ENCODE results near the gene SPOCK1. TPM values are rescaled to one million over a fixed set of nuclear protein-coding genes. Genes with fewer than 3 reads are reported as not detected.

Gene SPOCK1
- total and polyA plus RNA-seq, 2 experiments from 2014 or later = 268 to 471 TPM

DNA sequence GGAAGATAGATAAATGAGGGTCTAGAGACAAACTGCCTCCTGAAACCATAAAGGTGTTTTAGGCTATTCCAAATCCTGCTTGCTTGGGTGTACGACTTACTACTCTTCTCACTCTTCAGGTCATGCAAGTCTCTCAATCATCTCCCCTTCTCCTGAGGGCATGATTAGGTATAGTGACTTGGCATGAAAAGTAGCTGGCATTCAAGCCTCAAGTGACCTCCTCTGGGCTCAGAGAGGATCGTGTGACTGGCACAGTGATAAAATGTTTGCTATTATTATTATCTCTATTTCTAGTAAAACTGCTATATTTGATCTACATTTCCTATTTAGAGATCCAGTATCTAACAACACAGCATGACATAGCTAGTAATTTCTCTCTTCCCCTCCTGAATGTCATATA is 494.8 kb downstream of the SPOCK1 start:
- Histone ChIP-seq H4K20me1 (ENCODE audit: insufficient read depth) (no peaks in the 10 kb centered on the region; the same call in 1 of the 2 replicates), H3K27me3 (replicated peaks; ENCODE audit: insufficient read depth) (no peaks in the 10 kb centered on the region), H3K4me3 (no peak overlapping the region), H3K27ac (no peak overlapping the region), H3K4me2 (ENCODE audit: unreplicated experiment) (no peak overlapping the region), H3K4me1 (ENCODE audit: insufficient read depth) (no peaks in the 10 kb centered on the region), H3K9me3 (ENCODE audit: low read depth) (no peaks in the 10 kb centered on the region), H3K36me3 (ENCODE audit: low read depth) (no peaks in the 10 kb centered on the region), H3K79me2 (ENCODE audit: insufficient read depth) (no peaks in the 10 kb centered on the region), H3K9ac (no peak overlapping the region), H2AFZ (no peak overlapping the region), H3K9me2 (ENCODE audit: insufficient read depth) (no peaks in the 10 kb centered on the region), H3F3A (ENCODE audit: insufficient read depth) (no peaks in the 10 kb centered on the region)
- 66 to 80% methylated on average over 2 of the region's 2 CpGs for WGBS, 2 experiments (ENCODE audit: low coverage in 1 of 2, low lambda C conversion rate in 2 of 2, missing lambda C conversion rate in 2 of 2)
- in situ Hi-C loops (cut with MboI) = no loop called here
- no peak for DNase-seq
- no peak for TF ChIP-seq EZH2 (IDR thresholded peaks at IDR 0.05; ENCODE audit: insufficient read depth, poor library complexity, severe bottlenecking)
- TF ChIP-seq EZH2phosphoT487 (IDR thresholded peaks at IDR 0.05; ENCODE audit: insufficient read depth, low read depth) = no peak

DNA sequence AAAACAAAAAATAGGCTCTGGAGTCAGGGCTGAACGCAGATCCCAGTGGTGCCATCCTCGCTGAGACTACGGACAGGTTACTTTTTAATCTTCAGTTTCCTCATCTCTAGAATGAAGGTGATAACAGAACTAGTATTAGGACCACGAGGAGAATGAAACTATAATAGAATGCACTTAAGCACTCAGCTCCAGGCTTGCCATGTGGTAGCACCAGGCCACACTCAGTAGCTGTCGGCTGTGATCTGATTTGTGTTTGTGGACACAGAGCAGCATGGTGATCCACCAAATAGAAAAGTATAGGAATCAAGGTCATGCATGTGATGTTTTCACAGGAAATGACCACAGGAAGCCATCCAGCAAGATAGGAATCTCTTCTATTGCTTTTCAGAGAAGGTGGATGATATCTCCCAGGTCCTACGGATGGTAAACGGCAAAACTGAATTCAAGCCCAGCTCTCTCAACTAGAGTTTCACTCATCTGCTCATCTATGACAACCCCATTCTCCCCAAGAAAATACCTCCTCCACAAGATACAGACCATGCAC is 498.0 kb downstream of the SPOCK1 start:
- no peak for DNase-seq
- WGBS, 2 experiments (ENCODE audit: low coverage in 1 of 2, low lambda C conversion rate in 2 of 2, missing lambda C conversion rate in 2 of 2) = 92 to 93% methylated on average over 7 of the region's 7 CpGs
- Histone ChIP-seq H3F3A (ENCODE audit: insufficient read depth) (no peaks in the 10 kb centered on the region), H2AFZ (no peak overlapping the region), H3K27ac (no peak overlapping the region), H3K36me3 (ENCODE audit: low read depth) (no peaks in the 10 kb centered on the region), H3K4me3 (no peak overlapping the region), H3K9ac (no peak overlapping the region), H3K79me2 (ENCODE audit: insufficient read depth) (no peaks in the 10 kb centered on the region), H3K9me2 (ENCODE audit: insufficient read depth) (no peaks in the 10 kb centered on the region), H3K27me3 (replicated peaks; ENCODE audit: insufficient read depth) (no peaks in the 10 kb centered on the region), H3K9me3 (ENCODE audit: low read depth) (no peaks in the 10 kb centered on the region), H3K4me1 (ENCODE audit: insufficient read depth) (no peaks in the 10 kb centered on the region), H3K4me2 (ENCODE audit: unreplicated experiment) (no peak overlapping the region), H4K20me1 (ENCODE audit: insufficient read depth) (no peaks in the 10 kb centered on the region)
- in situ Hi-C loops (cut with MboI) = no loop called here
- TF ChIP-seq EZH2 (IDR thresholded peaks at IDR 0.05; ENCODE audit: insufficient read depth, poor library complexity, severe bottlenecking) (no peak), EZH2phosphoT487 (IDR thresholded peaks at IDR 0.05; ENCODE audit: insufficient read depth, low read depth) (no peak)

DNA sequence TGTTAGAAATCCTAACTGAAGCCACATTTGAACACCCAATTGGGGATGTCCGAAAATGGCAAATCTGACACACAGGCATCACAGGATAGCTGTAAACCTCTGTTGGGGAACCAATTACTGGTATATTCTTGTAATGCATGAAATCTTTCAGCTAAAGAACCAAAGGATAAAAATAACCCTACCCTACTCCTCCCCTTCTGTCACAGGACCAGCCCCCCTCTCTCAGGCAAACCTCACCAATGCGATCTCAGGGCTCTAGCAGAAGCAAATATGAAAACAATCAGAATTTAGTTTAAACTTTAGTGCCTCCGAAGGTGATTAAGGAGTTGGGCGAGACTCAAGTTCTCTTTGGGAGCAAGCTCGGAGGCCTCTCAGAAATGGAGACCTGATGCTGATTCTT is 499.3 kb downstream of the SPOCK1 start:
- WGBS, 2 experiments (ENCODE audit: low coverage in 1 of 2, low lambda C conversion rate in 2 of 2, missing lambda C conversion rate in 2 of 2) = 76 to 82% methylated on average over 5 of the region's 5 CpGs
- no peaks in the 10 kb centered on the region for H3K27me3 ChIP-seq (replicated peaks; ENCODE audit: insufficient read depth)
- no peaks in the 10 kb centered on the region for H3K9me3 ChIP-seq (ENCODE audit: low read depth)
- H3K9ac ChIP-seq = no peak overlapping the region
- H3K4me1 ChIP-seq (ENCODE audit: insufficient read depth) = no peaks in the 10 kb centered on the region
- no peak overlapping the region for H3K4me3 ChIP-seq
- in situ Hi-C loops (cut with MboI) = no loop called here
- no peaks in the 10 kb centered on the region for H3K79me2 ChIP-seq (ENCODE audit: insufficient read depth)
- DNase-seq = no peak
- no peak overlapping the region for H3K27ac ChIP-seq
- H4K20me1 ChIP-seq (ENCODE audit: insufficient read depth) = no peaks in the 10 kb centered on the region
- TF ChIP-seq EZH2phosphoT487 (IDR thresholded peaks at IDR 0.05; ENCODE audit: insufficient read depth, low read depth) (no peak), EZH2 (IDR thresholded peaks at IDR 0.05; ENCODE audit: insufficient read depth, poor library complexity, severe bottlenecking) (no peak)
- no peak overlapping the region for H2AFZ ChIP-seq
- no peaks in the 10 kb centered on the region for H3K9me2 ChIP-seq (ENCODE audit: insufficient read depth)
- H3F3A ChIP-seq (ENCODE audit: insufficient read depth) = no peaks in the 10 kb centered on the region
- no peaks in the 10 kb centered on the region for H3K36me3 ChIP-seq (ENCODE audit: low read depth)
- no peak overlapping the region for H3K4me2 ChIP-seq (ENCODE audit: unreplicated experiment)

DNA sequence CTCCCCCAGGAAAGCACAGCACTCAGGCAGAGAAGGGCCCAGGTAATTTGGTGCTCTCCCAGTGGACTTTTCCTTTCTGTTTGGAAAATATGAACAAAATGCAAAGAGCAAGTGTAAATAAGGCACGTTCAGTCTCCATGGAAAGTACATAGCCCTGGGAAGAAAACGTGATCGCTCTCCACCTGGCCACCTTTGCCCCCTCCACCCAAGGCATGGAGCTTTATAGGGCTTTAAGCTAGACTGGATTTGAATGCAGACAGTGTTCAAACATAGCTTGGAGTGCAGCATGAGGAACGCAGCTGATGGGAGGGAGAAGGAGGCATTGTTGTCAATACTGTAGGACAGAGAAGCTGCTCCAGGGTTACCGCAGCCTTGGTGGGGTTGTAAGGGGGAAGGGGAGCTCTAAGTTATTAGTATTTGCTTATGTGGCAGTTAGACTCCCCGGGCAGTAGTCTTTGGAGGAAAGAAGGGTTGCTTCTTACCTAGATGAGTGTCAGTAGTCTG is 500.2 kb downstream of the SPOCK1 start:
- TF ChIP-seq EZH2 (IDR thresholded peaks at IDR 0.05; ENCODE audit: insufficient read depth, poor library complexity, severe bottlenecking) (no peak), EZH2phosphoT487 (IDR thresholded peaks at IDR 0.05; ENCODE audit: insufficient read depth, low read depth) (no peak)
- no peaks in the 10 kb centered on the region for H4K20me1 ChIP-seq (ENCODE audit: insufficient read depth)
- no peak overlapping the region for H3K4me3 ChIP-seq
- H3K9me2 ChIP-seq (ENCODE audit: insufficient read depth) = no peaks in the 10 kb centered on the region
- H3F3A ChIP-seq (ENCODE audit: insufficient read depth) = no peaks in the 10 kb centered on the region
- no peak overlapping the region for H2AFZ ChIP-seq
- no peak for DNase-seq
- H3K9ac ChIP-seq = no peak overlapping the region
- H3K36me3 ChIP-seq (ENCODE audit: low read depth) = 0 out of 2 replicates have a peak, but pooled peaks cover 3% of the 10 kb centered on the region
- H3K4me2 ChIP-seq (ENCODE audit: unreplicated experiment) = no peak overlapping the region
- H3K4me1 ChIP-seq (ENCODE audit: insufficient read depth) = no peaks in the 10 kb centered on the region
- no peaks in the 10 kb centered on the region for H3K79me2 ChIP-seq (ENCODE audit: insufficient read depth)
- 91 to 96% methylated on average over 6 of the region's 6 CpGs for WGBS, 2 experiments (ENCODE audit: low coverage in 1 of 2, low lambda C conversion rate in 2 of 2, missing lambda C conversion rate in 2 of 2)
- in situ Hi-C loops (cut with MboI) = no loop called here
- H3K27ac ChIP-seq = no peak overlapping the region
- no peaks in the 10 kb centered on the region for H3K27me3 ChIP-seq (replicated peaks; ENCODE audit: insufficient read depth)
- H3K9me3 ChIP-seq (ENCODE audit: low read depth) = no peaks in the 10 kb centered on the region
